ENCODE measurements around the gene ESRRG.

Gene ESRRG

GRCh38 chr1:216666441-216666840 lies 56.8 kb downstream of the ESRRG start:
- WGBS, 2 donors (ENCODE audit: extremely low coverage in 2 of 2, insufficient read length in 2 of 2, insufficient replicate concordance in 1 of 2), result no CpG with 5 or more reads among the region's 2 CpGs
- no peak overlapping the region for H2AFZ ChIP-seq (ENCODE audit: low read length)
- H3K14ac ChIP-seq (ENCODE audit: low read length), result no peak overlapping the region
- H3K23ac ChIP-seq (ENCODE audit: low read depth, low read length, poor library complexity), result no peak overlapping the region
- H2BK15ac ChIP-seq (ENCODE audit: low read length), result no peak overlapping the region
- H4K8ac ChIP-seq (ENCODE audit: low read depth, low read length), result no peak overlapping the region
- H3K9me3 ChIP-seq (replicated peaks in 1 of 2; ENCODE audit: control insufficient read depth in 2 of 2, insufficient read depth in 1 of 2, low read depth in 1 of 2, low read length in 2 of 2), result no peaks in the 10 kb centered on the region
- H3K4me1 ChIP-seq (ENCODE audit: control insufficient read depth in 2 of 2, insufficient read depth in 1 of 2, low read depth in 1 of 2, low read length in 2 of 2), result peaks cover 0 to 7% of the 10 kb centered on the region in 2 donors
- no peak overlapping the region for H2BK120ac ChIP-seq (ENCODE audit: low read depth, low read length)
- H3K36me3 ChIP-seq (replicated peaks in 1 of 2; ENCODE audit: control insufficient read depth in 2 of 2, insufficient read depth in 2 of 2, low read length in 2 of 2), result no peaks in the 10 kb centered on the region
- H3K18ac ChIP-seq (ENCODE audit: low read length), result no peak overlapping the region
- H3K79me1 ChIP-seq (ENCODE audit: low read depth, low read length), result no peaks in the 10 kb centered on the region
- no peak overlapping the region for H2BK12ac ChIP-seq (ENCODE audit: low read length)
- H3K9ac ChIP-seq (ENCODE audit: low read depth, low read length, poor library complexity), result no peak overlapping the region
- no peak overlapping the region for H2BK5ac ChIP-seq (ENCODE audit: low read length)
- no peak overlapping the region for H2AK5ac ChIP-seq (ENCODE audit: low read depth, low read length)
- H3K27me3 ChIP-seq (ENCODE audit: control insufficient read depth in 3 of 3, insufficient read depth in 3 of 3, low read depth in 1 of 3, low read length in 3 of 3), result no peaks in the 10 kb centered on the region
- no peak overlapping the region for H4K91ac ChIP-seq (ENCODE audit: low read depth, low read length, poor library complexity)
- no peak overlapping the region for H3K4ac ChIP-seq (ENCODE audit: low read length)
- no peak overlapping the region for H3K4me2 ChIP-seq (ENCODE audit: insufficient read depth, low read length, poor library complexity, severe bottlenecking)
- no peak overlapping the region for H3K27ac ChIP-seq (replicated peaks; ENCODE audit: low read length)
- no peak overlapping the region for H3K4me3 ChIP-seq (ENCODE audit: low read length in 2 of 2)
- no peak for DNase-seq (ENCODE audit: low spot score)

GRCh38 chr1:216665856-216666255 lies 57.4 kb downstream of the ESRRG start:
- no peak overlapping the region for H2AK5ac ChIP-seq (ENCODE audit: low read depth, low read length)
- H3K27ac ChIP-seq (replicated peaks; ENCODE audit: low read length), result no peak overlapping the region
- H3K79me1 ChIP-seq (ENCODE audit: low read depth, low read length), result no peaks in the 10 kb centered on the region
- no peaks in the 10 kb centered on the region for H3K27me3 ChIP-seq (ENCODE audit: control insufficient read depth in 3 of 3, insufficient read depth in 3 of 3, low read depth in 1 of 3, low read length in 3 of 3)
- no peak overlapping the region for H3K4me3 ChIP-seq (ENCODE audit: low read length in 2 of 2)
- no peak overlapping the region for H4K91ac ChIP-seq (ENCODE audit: low read depth, low read length, poor library complexity)
- no peak for DNase-seq (ENCODE audit: low spot score)
- peaks cover 0 to 7% of the 10 kb centered on the region in 2 donors for H3K4me1 ChIP-seq (ENCODE audit: control insufficient read depth in 2 of 2, insufficient read depth in 1 of 2, low read depth in 1 of 2, low read length in 2 of 2)
- no peak overlapping the region for H2BK15ac ChIP-seq (ENCODE audit: low read length)
- H4K8ac ChIP-seq (ENCODE audit: low read depth, low read length), result no peak overlapping the region
- no peaks in the 10 kb centered on the region for H3K9me3 ChIP-seq (replicated peaks in 1 of 2; ENCODE audit: control insufficient read depth in 2 of 2, insufficient read depth in 1 of 2, low read depth in 1 of 2, low read length in 2 of 2)
- H2BK5ac ChIP-seq (ENCODE audit: low read length), result no peak overlapping the region
- no peak overlapping the region for H3K4me2 ChIP-seq (ENCODE audit: insufficient read depth, low read length, poor library complexity, severe bottlenecking)
- H3K9ac ChIP-seq (ENCODE audit: low read depth, low read length, poor library complexity), result no peak overlapping the region
- H3K23ac ChIP-seq (ENCODE audit: low read depth, low read length, poor library complexity), result no peak overlapping the region
- H3K14ac ChIP-seq (ENCODE audit: low read length), result no peak overlapping the region
- H2BK12ac ChIP-seq (ENCODE audit: low read length), result no peak overlapping the region
- H2AFZ ChIP-seq (ENCODE audit: low read length), result no peak overlapping the region
- H2BK120ac ChIP-seq (ENCODE audit: low read depth, low read length), result no peak overlapping the region
- no peak overlapping the region for H3K4ac ChIP-seq (ENCODE audit: low read length)
- H3K18ac ChIP-seq (ENCODE audit: low read length), result no peak overlapping the region
- no peaks in the 10 kb centered on the region for H3K36me3 ChIP-seq (replicated peaks in 1 of 2; ENCODE audit: control insufficient read depth in 2 of 2, insufficient read depth in 2 of 2, low read length in 2 of 2)

- Histone ChIP-seq H3K18ac (ENCODE audit: low read length) (no peak overlapping the region), H3K36me3 (replicated peaks in 1 of 2; ENCODE audit: control insufficient read depth in 2 of 2, insufficient read depth in 2 of 2, low read length in 2 of 2) (no peaks in the 10 kb centered on the region), H3K4me1 (ENCODE audit: control insufficient read depth in 2 of 2, insufficient read depth in 1 of 2, low read depth in 1 of 2, low read length in 2 of 2) (peaks cover 0 to 9% of the 10 kb centered on the region in 2 donors), H3K4me2 (ENCODE audit: insufficient read depth, low read length, poor library complexity, severe bottlenecking) (no peak overlapping the region), H2BK120ac (ENCODE audit: low read depth, low read length) (no peak overlapping the region), H3K23ac (ENCODE audit: low read depth, low read length, poor library complexity) (no peak overlapping the region), H3K27ac (replicated peaks; ENCODE audit: low read length) (no peak overlapping the region), H3K79me1 (ENCODE audit: low read depth, low read length) (no peaks in the 10 kb centered on the region), H3K4me3 (ENCODE audit: low read length in 2 of 2) (no peak overlapping the region), H2BK12ac (ENCODE audit: low read length) (no peak overlapping the region), H3K14ac (ENCODE audit: low read length) (no peak overlapping the region), H3K9ac (ENCODE audit: low read depth, low read length, poor library complexity) (no peak overlapping the region), H2BK5ac (ENCODE audit: low read length) (no peak overlapping the region), H2AFZ (ENCODE audit: low read length) (no peak overlapping the region), H3K4ac (ENCODE audit: low read length) (no peak overlapping the region), H4K91ac (ENCODE audit: low read depth, low read length, poor library complexity) (no peak overlapping the region), H2BK15ac (ENCODE audit: low read length) (no peak overlapping the region), H2AK5ac (ENCODE audit: low read depth, low read length) (no peak overlapping the region), H3K27me3 (ENCODE audit: control insufficient read depth in 3 of 3, insufficient read depth in 3 of 3, low read depth in 1 of 3, low read length in 3 of 3) (no peaks in the 10 kb centered on the region), H4K8ac (ENCODE audit: low read depth, low read length) (no peak overlapping the region), H3K9me3 (replicated peaks in 1 of 2; ENCODE audit: control insufficient read depth in 2 of 2, insufficient read depth in 1 of 2, low read depth in 1 of 2, low read length in 2 of 2) (no peaks in the 10 kb centered on the region)
- WGBS, 2 donors (ENCODE audit: extremely low coverage in 2 of 2, insufficient read length in 2 of 2, insufficient replicate concordance in 1 of 2), result no CpG with 5 or more reads among the region's 1 CpG
- DNase-seq (ENCODE audit: low spot score), result no peak
Measured at GRCh38 chr1:216665406-216665805, 57.8 kb downstream of the ESRRG start.

GRCh38 chr1:216662681-216663080 lies 60.5 kb downstream of the ESRRG start:
- H2BK12ac ChIP-seq (ENCODE audit: low read length), result no peak overlapping the region
- no peak overlapping the region for H2AK5ac ChIP-seq (ENCODE audit: low read depth, low read length)
- no peak overlapping the region for H4K91ac ChIP-seq (ENCODE audit: low read depth, low read length, poor library complexity)
- no peak overlapping the region for H3K4me3 ChIP-seq (ENCODE audit: low read length in 2 of 2)
- DNase-seq (ENCODE audit: low spot score), result no peak
- peak overlapping the region; percentile 14 for H3K27ac ChIP-seq (replicated peaks; ENCODE audit: low read length)
- no peaks in the 10 kb centered on the region for H3K79me1 ChIP-seq (ENCODE audit: low read depth, low read length)
- H2AFZ ChIP-seq (ENCODE audit: low read length), result no peak overlapping the region
- H4K8ac ChIP-seq (ENCODE audit: low read depth, low read length), result no peak overlapping the region
- H2BK120ac ChIP-seq (ENCODE audit: low read depth, low read length), result no peak overlapping the region
- H2BK15ac ChIP-seq (ENCODE audit: low read length), result no peak overlapping the region
- no peak overlapping the region for H3K14ac ChIP-seq (ENCODE audit: low read length)
- H3K27me3 ChIP-seq (ENCODE audit: control insufficient read depth in 3 of 3, insufficient read depth in 3 of 3, low read depth in 1 of 3, low read length in 3 of 3), result no peaks in the 10 kb centered on the region
- no peak overlapping the region for H3K4me2 ChIP-seq (ENCODE audit: insufficient read depth, low read length, poor library complexity, severe bottlenecking)
- no peak overlapping the region for H3K23ac ChIP-seq (ENCODE audit: low read depth, low read length, poor library complexity)
- no peak overlapping the region for H2BK5ac ChIP-seq (ENCODE audit: low read length)
- H3K9me3 ChIP-seq (replicated peaks in 1 of 2; ENCODE audit: control insufficient read depth in 2 of 2, insufficient read depth in 1 of 2, low read depth in 1 of 2, low read length in 2 of 2), result no peaks in the 10 kb centered on the region
- WGBS, 2 donors (ENCODE audit: extremely low coverage in 2 of 2, insufficient read length in 2 of 2, insufficient replicate concordance in 1 of 2), result no CpG with 5 or more reads among the region's 3 CpGs
- H3K36me3 ChIP-seq (replicated peaks in 1 of 2; ENCODE audit: control insufficient read depth in 2 of 2, insufficient read depth in 2 of 2, low read length in 2 of 2), result no peaks in the 10 kb centered on the region
- no peak overlapping the region for H3K18ac ChIP-seq (ENCODE audit: low read length)
- H3K4ac ChIP-seq (ENCODE audit: low read length), result no peak overlapping the region
- peaks cover 0 to 9% of the 10 kb centered on the region in 2 donors for H3K4me1 ChIP-seq (ENCODE audit: control insufficient read depth in 2 of 2, insufficient read depth in 1 of 2, low read depth in 1 of 2, low read length in 2 of 2)
- H3K9ac ChIP-seq (ENCODE audit: low read depth, low read length, poor library complexity), result no peak overlapping the region
